GM12878 (cell line): Measurements from ENCODE around the gene MGA. TPM values are rescaled to one million over a fixed set of nuclear protein-coding genes. Genes with fewer than 3 reads are reported as not detected.

ENCODE experiments used
- HDAC2 ChIP-seq: fragments of 200-600 bp; sonication (generic); IDR thresholded peaks from 2 replicates; pipeline ENCODE4 v1.6.1; 2017
- KAT2A ChIP-seq: conservative IDR thresholded peaks from 2 replicates; pipeline ENCODE4 v1.6.1; 2011; ENCODE audit warnings: low read depth, low read length; ENCODE audit not compliant: control insufficient read depth
- MYC ChIP-seq: IDR thresholded peaks from 2 replicates; pipeline ENCODE4 v1.6.1; 2011; ENCODE audit warnings: mild to moderate bottlenecking, low read length, moderate library complexity, inconsistent platforms; ENCODE audit not compliant: insufficient read depth, insufficient replicate concordance, insufficient read length, severe bottlenecking
- POU2F2 ChIP-seq: IDR thresholded peaks from 3 replicates; pipeline ENCODE4 v1.6.1; 2011; ENCODE audit warnings: low read depth, mild to moderate bottlenecking, low read length, borderline replicate concordance
- SIN3A ChIP-seq: IDR thresholded peaks from 2 replicates; pipeline ENCODE4 v1.6.1; 2012; ENCODE audit warnings: low read depth, low read length, improper control_type of control experiment
- SMARCA5 ChIP-seq: fragments of 450-650 bp; IDR thresholded peaks from 2 replicates; pipeline ENCODE4 v1.6.1; 2017; ENCODE audit warnings: mild to moderate bottlenecking
- SP1 ChIP-seq: IDR thresholded peaks from one replicate; pipeline ENCODE4 v1.6.1; 2011; ENCODE audit warnings: low read depth, low read length
- SRF ChIP-seq, 2 experiments: IDR thresholded peaks; 2 replicates each; pipeline ENCODE4 v1.6.1; 2011; ENCODE audit warnings: low read depth in 2 of 2, low read length in 2 of 2, mild to moderate bottlenecking in 1 of 2, moderate library complexity in 1 of 2
- TCF7 ChIP-seq: IDR thresholded peaks from 2 replicates; pipeline ENCODE4 v1.6.1; 2014; ENCODE audit warnings: antibody characterized with exemption, borderline replicate concordance
- YBX1 ChIP-seq: fragments of 450-650 bp; IDR thresholded peaks from 2 replicates; pipeline ENCODE4 v1.6.1; 2016; ENCODE audit warnings: antibody characterized with exemption
- ZNF622 ChIP-seq: fragments of 450-650 bp; IDR thresholded peaks from 2 replicates; pipeline ENCODE4 v1.6.1; 2017; ENCODE audit warnings: mild to moderate bottlenecking, inconsistent platforms
- polyA plus RNA-seq, 11 experiments: library from polyadenylated mRNA; depleted of rRNA in 4 of 11; unstranded in 6 of 11; stranded (reverse) in 5 of 11; fragments of >200 nt; fragmentation: Nextera tagmentation in 4 of 11; fragmentation: Illumina TruSeq in 1 of 11; extraction: Ambion mirVana in 4 of 11; extraction: Trizol in 1 of 11; gene quantifications; 1 replicate in 1 of 11; 2 replicates in 10 of 11; pipeline versions ENCODE4 v1.2.1 to v1.2.3, GENCODE V29; 2011 to 2016; ENCODE audit warnings: inconsistent platforms in 2 of 11, missing spikeins in 2 of 11, low read depth in 1 of 11
- total RNA-seq, 4 experiments: library from RNA; depleted of rRNA in 3 of 4; stranded (reverse); fragments of >200 nt in 3 of 4; fragmentation: Illumina TruSeq in 1 of 4; extraction: Trizol in 1 of 4; gene quantifications; 2 replicates each; pipeline versions ENCODE4 v1.2.1 to v1.2.3, GENCODE V29; 2013 to 2021
- TF ChIP-seq, protein P1 (sequence below): IDR thresholded peaks from 2 replicates; pipeline ENCODE4 v1.6.1; 2011; ENCODE audit warnings: low read depth, low read length, improper control_type of control experiment, borderline replicate concordance
- TF ChIP-seq, protein P2 (sequence below): fragments of 450-650 bp; IDR thresholded peaks from 2 replicates; pipeline ENCODE4 v1.6.1; 2017; ENCODE audit warnings: low read depth, mild to moderate bottlenecking, moderate library complexity
- TF ChIP-seq, protein P3 (sequence below), 3 experiments: IDR thresholded peaks in 2 of 3; conservative IDR thresholded peaks in 1 of 3; 2 replicates each; pipeline ENCODE4 v1.5.1; 2011; ENCODE audit warnings: low read depth in 3 of 3, low read length in 3 of 3, mild to moderate bottlenecking in 3 of 3, control low read depth in 2 of 3, moderate library complexity in 2 of 3, inconsistent platforms in 1 of 3, mixed read lengths in 1 of 3; ENCODE audit not compliant: control insufficient read depth in 2 of 3, insufficient read depth in 1 of 3; ENCODE audit errors: extremely low read depth in 1 of 3
- TF ChIP-seq, protein P4 (sequence below): fragments of 450-650 bp; conservative IDR thresholded peaks from 2 replicates; pipeline ENCODE4 v1.6.1; 2017; ENCODE audit warnings: mild to moderate bottlenecking, moderate library complexity
- TF ChIP-seq, protein P5 (sequence below): IDR thresholded peaks from 2 replicates; pipeline ENCODE4 v1.6.1; 2011; ENCODE audit warnings: mild to moderate bottlenecking, low read depth, low read length, moderate library complexity; ENCODE audit not compliant: insufficient replicate concordance

Gene MGA
- total and polyA plus RNA-seq, 10 of the 15 experiments (the other 5 are each of a cell fraction or from before 2014, with no cell fraction given) = 2.6 to 29.6 (median 17.0) TPM

DNA sequence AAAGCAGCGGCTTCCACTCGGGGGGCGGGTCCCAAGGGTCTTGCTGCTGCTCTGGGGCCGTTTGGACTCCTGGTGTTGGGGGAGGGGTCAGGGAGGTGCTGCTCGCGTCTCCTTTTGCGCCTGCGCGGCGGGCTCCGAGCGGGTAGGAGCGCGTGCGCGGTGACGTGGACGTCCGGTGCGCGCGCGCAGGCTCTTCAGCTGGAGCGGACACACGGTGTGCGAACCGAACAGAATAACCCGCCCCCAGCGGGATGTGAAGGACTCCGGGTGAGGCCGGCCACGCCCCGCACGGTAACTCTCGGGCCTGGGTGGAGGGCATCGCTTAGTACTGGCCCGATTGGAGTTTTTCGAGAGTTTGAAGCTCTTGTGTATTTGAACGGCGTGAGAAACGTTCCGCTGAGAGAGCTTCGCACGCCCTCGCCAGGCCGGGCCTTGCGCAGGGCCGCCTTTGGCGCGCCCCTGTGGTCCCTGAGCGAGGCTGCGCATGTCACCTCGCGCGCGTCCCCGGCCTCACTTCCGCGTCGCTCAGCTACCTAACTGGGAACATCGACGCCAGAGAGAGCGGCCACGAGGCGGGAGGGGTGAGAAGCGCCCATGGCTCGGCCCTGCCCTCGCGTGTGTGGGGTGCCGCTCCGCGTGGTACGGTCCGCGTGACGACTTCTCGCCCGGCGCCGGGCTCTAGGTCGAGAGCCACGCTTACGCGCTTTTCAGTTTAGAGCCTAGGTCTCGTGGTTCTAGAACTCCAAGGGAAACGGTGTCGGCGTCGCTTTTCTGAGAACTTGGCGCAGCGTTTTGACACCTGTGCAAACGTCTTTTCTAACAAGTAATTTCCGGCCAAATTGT, at the start of gene MGA (continued):
- TF ChIP-seq, protein P1, sequence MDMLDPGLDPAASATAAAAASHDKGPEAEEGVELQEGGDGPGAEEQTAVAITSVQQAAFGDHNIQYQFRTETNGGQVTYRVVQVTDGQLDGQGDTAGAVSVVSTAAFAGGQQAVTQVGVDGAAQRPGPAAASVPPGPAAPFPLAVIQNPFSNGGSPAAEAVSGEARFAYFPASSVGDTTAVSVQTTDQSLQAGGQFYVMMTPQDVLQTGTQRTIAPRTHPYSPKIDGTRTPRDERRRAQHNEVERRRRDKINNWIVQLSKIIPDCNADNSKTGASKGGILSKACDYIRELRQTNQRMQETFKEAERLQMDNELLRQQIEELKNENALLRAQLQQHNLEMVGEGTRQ = no peak; the same call in 1 of the 2 replicates
- TF ChIP-seq, protein P2, sequence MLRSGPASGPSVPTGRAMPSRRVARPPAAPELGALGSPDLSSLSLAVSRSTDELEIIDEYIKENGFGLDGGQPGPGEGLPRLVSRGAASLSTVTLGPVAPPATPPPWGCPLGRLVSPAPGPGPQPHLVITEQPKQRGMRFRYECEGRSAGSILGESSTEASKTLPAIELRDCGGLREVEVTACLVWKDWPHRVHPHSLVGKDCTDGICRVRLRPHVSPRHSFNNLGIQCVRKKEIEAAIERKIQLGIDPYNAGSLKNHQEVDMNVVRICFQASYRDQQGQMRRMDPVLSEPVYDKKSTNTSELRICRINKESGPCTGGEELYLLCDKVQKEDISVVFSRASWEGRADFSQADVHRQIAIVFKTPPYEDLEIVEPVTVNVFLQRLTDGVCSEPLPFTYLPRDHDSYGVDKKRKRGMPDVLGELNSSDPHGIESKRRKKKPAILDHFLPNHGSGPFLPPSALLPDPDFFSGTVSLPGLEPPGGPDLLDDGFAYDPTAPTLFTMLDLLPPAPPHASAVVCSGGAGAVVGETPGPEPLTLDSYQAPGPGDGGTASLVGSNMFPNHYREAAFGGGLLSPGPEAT = no peak
- TF ChIP-seq SIN3A (no peak), HDAC2 (peak; percentile 76), SMARCA5 (peak; percentile 50; the same call in 1 of the 2 replicates), YBX1 (no peak), MYC (peak; percentile 96), SP1 (no peak), TCF7 (no peak), POU2F2 (no peak; the same call in 2 of the 3 replicates), SRF (IDR thresholded peaks at IDR 0.05; ENCODE audit: low read depth in 2 of 2, low read length in 2 of 2) (no peak), ZNF622 (no peak), KAT2A (no peak)
- TF ChIP-seq, protein P3, sequence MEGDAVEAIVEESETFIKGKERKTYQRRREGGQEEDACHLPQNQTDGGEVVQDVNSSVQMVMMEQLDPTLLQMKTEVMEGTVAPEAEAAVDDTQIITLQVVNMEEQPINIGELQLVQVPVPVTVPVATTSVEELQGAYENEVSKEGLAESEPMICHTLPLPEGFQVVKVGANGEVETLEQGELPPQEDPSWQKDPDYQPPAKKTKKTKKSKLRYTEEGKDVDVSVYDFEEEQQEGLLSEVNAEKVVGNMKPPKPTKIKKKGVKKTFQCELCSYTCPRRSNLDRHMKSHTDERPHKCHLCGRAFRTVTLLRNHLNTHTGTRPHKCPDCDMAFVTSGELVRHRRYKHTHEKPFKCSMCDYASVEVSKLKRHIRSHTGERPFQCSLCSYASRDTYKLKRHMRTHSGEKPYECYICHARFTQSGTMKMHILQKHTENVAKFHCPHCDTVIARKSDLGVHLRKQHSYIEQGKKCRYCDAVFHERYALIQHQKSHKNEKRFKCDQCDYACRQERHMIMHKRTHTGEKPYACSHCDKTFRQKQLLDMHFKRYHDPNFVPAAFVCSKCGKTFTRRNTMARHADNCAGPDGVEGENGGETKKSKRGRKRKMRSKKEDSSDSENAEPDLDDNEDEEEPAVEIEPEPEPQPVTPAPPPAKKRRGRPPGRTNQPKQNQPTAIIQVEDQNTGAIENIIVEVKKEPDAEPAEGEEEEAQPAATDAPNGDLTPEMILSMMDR (IDR thresholded peaks at IDR 0.05 in 2 of 3, conservative IDR thresholded peaks at IDR 0.05 in 1 of 3; ENCODE audit: control insufficient read depth in 2 of 3, extremely low read depth in 1 of 3, insufficient read depth in 1 of 3, low read depth in 3 of 3, low read length in 3 of 3) = peak in 2 of 3 experiments; percentile 21 to 29; a peak in 1 of 6 replicates
- TF ChIP-seq, protein P4, sequence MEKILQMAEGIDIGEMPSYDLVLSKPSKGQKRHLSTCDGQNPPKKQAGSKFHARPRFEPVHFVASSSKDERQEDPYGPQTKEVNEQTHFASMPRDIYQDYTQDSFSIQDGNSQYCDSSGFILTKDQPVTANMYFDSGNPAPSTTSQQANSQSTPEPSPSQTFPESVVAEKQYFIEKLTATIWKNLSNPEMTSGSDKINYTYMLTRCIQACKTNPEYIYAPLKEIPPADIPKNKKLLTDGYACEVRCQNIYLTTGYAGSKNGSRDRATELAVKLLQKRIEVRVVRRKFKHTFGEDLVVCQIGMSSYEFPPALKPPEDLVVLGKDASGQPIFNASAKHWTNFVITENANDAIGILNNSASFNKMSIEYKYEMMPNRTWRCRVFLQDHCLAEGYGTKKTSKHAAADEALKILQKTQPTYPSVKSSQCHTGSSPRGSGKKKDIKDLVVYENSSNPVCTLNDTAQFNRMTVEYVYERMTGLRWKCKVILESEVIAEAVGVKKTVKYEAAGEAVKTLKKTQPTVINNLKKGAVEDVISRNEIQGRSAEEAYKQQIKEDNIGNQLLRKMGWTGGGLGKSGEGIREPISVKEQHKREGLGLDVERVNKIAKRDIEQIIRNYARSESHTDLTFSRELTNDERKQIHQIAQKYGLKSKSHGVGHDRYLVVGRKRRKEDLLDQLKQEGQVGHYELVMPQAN = no peak; the same call in none of the 2 replicates
- TF ChIP-seq, protein P5, sequence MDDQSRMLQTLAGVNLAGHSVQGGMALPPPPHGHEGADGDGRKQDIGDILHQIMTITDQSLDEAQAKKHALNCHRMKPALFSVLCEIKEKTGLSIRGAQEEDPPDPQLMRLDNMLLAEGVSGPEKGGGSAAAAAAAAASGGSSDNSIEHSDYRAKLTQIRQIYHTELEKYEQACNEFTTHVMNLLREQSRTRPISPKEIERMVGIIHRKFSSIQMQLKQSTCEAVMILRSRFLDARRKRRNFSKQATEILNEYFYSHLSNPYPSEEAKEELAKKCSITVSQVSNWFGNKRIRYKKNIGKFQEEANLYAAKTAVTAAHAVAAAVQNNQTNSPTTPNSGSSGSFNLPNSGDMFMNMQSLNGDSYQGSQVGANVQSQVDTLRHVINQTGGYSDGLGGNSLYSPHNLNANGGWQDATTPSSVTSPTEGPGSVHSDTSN = no peak
